Cerebellar cortex (tissue), 1 donor: ENCODE data around the gene SPEM3.
A peak's percentile ranks its signal among the peaks of the same experiment; 100 is the strongest.
"Not testable (repeated sequence)": the region's sequence is repeated elsewhere in the genome, so short reads cannot be mapped to it uniquely, and the experiment has no call there.

ENCODE experiments used
- DNase-seq: peaks from one replicate; pipeline ENCODE4 v3.0.0-alpha.2; 2015; ENCODE audit warnings: low spot score

Gene SPEM3

GRCh38 chr17:7471729-7472128 lies 43.1 kb downstream of the SPEM3 start:
- no peak for DNase-seq

GRCh38 chr17:7474767-7475166 lies 46.1 kb downstream of the SPEM3 start:
- not testable (repeated sequence) for DNase-seq

DNA sequence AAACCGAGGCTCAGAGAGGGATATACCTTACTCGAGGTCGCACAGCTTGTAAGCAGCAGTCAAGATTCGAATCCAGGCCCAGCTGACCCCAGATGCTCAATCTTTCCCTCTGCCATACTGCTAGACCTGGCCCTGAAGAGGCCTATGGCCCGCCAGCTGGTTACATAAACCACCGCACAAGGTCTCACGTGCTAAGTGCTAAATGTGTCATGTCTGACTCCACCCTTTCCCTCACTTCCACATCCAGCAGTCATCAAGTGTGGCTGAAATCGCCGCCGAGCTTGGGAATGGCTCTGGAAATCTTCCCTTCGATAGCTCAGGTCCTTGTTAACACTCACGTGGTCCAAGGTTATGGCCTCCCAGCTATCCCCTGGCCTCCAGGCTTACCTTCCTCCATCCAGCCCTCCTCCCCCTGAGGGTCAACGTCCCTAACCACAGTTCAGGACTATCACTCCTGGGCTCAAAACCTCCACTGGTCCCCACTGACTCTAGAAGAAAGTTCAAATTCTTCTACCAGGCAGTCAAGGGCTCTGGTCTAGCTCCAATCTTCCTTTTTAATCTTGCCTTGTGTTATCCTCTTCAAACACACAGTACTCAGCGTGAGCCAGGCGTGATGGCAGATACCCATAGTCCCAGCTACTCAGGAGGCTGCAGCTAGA lies 47.2 kb downstream of the SPEM3 start:
- no peak for DNase-seq

- DNase-seq = no peak
These were observed 47.8 kb downstream of the SPEM3 start for GRCh38 chr17:7476494-7476893.

- DNase-seq = no peak
These were observed 48.3 kb downstream of the SPEM3 start for GRCh38 chr17:7476951-7477350.

DNA sequence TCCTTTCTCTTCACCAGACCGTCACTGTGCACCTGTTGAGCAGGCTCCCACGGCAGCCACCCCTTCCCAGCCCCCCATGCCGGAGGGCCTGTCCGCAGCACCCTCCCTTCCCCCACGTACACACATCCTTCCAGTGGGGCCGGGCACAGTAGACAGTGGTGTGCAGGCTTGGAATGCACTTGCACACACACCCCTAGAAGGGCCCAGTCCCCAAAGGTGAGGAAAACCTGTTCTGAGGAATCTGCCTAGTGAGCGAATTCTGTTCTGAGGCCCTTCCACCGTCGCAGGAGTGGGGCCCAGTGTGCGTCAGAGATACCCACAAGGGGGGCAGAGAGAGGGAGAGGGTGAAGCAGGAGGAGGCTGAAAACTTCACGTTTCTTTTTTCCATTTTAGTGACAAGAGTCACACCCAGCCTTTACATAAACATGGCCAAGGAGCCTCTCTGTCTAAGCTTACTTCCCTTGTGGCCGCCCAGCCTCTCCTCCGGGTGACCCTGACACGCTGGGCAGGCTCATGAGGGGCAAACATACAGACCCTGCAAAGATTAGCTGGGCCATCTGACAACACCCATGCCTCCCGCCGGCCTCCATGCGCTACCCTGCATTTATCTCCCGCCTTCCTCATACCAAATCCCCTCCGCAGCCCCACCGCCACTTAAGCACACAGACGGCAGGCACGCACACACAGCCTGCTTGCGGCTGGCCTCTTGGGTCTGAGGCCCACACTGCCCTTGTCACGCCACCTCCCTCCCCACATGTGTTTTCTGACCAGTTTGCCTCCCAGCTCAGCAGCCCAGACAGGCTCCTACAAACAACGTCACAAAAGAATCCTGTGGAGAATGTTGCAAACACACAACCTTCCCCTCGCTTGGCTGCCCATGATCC lies 49.0 kb downstream of the SPEM3 start:
- peak; percentile 60 for DNase-seq

DNA sequence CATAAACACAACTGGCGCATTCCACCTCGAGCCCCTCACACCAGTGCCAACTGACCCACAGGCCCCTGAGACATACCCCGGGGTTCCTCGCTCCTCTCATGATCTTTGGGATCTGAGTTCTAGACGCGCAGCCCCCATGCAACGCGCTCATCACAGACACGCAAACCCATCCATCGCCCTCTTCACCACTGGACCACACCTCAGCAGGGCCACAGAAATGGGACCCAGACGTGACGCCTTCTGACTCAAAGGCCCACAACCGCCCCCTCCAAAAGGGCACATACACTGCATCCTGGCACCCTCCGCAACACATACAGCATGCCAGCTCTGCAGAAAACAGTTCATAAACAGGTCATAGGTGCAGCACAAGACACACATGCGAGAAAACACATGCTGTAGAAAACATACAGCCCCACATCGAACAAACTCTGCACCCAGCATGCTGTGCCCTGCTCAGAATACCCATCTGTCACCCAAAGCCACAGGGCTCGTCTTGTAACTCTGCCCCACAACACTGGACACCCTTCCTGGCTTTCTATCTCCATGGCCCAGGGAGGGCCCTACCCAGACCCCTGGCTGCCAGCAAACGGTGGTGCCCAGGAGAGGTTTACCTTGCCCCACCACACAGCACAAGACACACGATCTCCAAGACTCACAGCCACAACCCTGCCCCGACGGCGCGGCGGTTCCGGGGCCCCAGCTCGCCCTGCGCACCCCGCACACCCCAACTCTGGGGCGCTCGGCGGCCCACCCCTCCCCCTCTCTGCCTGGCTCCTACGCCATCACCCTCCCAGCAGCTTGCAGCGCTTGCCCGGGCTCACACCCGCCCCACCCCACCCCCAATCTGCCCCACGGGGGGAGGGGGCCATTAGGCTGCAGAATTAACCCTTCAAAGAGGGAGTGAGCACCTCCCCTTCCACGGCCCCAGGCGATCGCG lies 49.9 kb downstream of the SPEM3 start:
- peak; percentile 52 for DNase-seq

DNA sequence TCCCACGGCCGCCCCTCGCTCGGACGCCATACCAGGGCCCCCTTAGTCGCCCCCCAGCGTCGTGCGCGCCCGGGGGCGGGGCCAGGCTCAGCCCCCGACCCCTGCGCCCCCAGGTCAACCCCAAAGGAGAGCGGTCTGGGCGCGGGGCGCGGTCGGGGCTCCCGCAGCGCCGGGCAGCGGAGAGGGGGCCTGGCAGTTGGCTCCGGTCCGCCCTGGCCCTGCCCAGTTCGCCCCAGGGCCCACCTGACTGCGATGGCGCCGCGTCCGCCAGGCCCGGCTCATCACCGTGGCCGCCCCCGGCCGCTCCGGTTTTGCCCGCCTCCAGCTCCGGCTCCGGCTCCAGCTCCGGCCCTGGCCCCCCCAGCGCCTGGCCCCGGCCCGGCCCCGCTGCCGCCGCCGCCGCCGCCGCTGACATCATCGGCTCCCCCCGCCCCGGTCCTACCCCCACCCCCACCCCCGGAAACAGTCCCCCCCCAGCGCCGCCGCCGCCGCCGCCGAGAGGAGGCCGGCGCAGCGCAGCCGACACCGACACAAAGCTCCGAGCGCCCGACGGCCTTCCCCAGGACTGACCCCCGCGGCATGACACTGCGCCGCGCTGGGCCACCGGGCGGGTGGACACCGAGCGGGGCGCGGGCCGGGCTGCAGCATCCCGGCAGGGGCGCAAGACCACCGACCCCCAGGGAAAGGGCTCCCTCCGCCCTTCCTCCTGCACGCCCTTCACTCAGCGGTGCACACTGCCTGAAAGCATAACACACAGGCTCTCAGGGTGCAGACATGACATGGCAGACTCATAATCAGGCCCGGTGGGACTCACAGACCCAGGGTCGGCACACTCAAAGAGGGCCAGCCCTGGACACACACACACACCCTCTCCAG lies 50.8 kb downstream of the SPEM3 start, which contains the start of gene ZBTB4:
Gene ZBTB4 (minus strand): TSS at position 419 of the 876 bp plus-strand sequence. CDS start 12,830 bp downstream, outside the sequence.
- DNase-seq = peak; percentile 54

DNA sequence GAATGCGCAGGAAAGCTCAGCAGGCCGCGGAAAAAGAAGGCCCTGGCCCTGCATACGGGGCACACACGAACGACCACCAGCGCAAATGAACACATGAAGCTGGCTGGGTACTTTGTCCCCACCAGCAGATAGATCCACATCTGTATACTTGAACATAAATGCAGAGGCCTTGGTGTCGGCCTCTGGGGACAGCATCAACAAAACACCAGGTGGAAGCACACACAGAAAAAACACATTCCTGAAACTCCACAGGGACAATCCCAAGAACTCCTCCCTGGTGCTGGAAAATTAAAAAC lies 51.4 kb downstream of the SPEM3 start:
- DNase-seq = no peak

DNA sequence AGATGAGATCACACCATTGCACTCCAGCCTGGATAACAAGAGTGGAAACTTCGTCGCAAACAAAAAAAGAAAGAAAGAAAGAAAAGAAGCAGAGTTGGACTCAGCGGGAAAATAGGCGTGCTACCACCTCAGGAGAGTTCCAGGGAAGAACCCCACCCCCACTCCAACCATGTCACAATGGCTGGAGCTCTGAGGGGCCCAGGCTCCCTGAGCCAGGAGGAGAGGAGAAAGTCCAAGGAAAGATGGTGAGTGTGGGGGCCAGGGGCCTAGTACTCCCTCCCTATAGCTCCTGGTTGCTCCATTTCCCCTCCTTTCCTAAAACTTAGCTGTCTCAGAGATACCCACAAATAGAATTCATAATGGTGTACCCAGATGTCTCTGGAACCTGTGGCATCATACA lies 52.6 kb downstream of the SPEM3 start, which contains the start of gene SLC35G6:
Gene SLC35G6 (plus strand): TSS at position 172 of the 400 bp plus-strand sequence. CDS start 71 bp downstream, at position 243.
- not testable (repeated sequence) for DNase-seq

DNA sequence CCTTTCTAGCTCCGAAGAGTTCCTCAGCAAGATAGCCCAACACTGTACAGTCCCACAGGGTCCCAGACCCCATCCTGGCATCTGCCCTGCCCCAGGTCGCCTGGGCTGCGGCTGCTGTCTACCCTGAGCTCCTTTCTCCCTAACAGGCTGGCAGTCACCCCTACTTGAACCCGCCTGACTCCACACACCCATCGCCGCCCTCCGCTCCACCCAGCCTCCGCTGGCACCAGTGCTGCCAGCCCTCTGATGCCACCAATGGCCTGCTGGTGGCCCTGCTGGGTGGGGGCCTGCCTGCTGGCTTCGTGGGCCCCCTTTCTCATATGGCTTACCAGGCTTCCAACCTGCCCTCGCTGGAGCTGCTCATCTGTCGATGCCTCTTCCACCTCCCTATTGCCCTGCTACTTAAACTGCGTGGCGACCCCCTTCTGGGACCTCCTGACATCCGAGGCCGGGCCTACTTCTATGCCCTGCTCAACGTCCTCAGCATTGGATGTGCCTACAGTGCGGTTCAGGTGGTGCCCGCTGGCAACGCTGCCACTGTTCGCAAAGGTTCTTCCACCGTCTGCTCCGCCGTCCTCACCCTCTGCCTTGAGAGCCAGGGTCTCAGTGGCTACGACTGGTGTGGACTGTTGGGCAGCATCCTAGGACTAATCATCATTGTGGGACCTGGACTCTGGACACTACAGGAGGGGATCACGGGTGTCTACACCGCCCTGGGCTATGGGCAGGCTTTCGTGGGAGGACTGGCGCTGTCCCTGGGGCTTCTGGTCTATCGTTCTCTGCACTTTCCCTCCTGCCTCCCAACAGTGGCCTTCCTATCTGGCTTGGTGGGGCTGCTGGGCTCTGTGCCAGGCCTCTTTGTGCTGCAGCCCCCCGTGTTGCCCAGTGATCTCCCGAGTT lies 53.4 kb downstream of the SPEM3 start:
- DNase-seq = not testable (repeated sequence)
